Measurements from ENCODE around the gene DBT.

The DBT gene

GRCh38 chr1:100249537-100250257, at the start of gene DBT:
TSS of gene DBT (minus strand) at chr1:100249834. CDS start at chr1:100249820, 14 bp downstream.
- peak; percentile 65 for TF ChIP-seq GATA2 (IDR thresholded peaks at IDR 0.05; ENCODE audit: low read depth, low read length)
- TF ChIP-seq GATA3 (IDR thresholded peaks at IDR 0.05; ENCODE audit: low read depth, low read length), result no peak

GRCh38 chr1:100298512-100298911, 48.9 kb upstream of the DBT start:
- TF ChIP-seq GATA2 (IDR thresholded peaks at IDR 0.05; ENCODE audit: low read depth, low read length), result no peak
- TF ChIP-seq GATA3 (IDR thresholded peaks at IDR 0.05; ENCODE audit: low read depth, low read length), result no peak

GRCh38 chr1:100296140-100296539, 46.5 kb upstream of the DBT start:
- TF ChIP-seq GATA2 (IDR thresholded peaks at IDR 0.05; ENCODE audit: low read depth, low read length), result no peak
- no peak for TF ChIP-seq GATA3 (IDR thresholded peaks at IDR 0.05; ENCODE audit: low read depth, low read length)

- TF ChIP-seq GATA3 (IDR thresholded peaks at IDR 0.05; ENCODE audit: low read depth, low read length), result no peak
- no peak for TF ChIP-seq GATA2 (IDR thresholded peaks at IDR 0.05; ENCODE audit: low read depth, low read length)
Observed at GRCh38 chr1:100292711-100293110, 43.1 kb upstream of the DBT start.

GRCh38 chr1:100290291-100290690, 40.7 kb upstream of the DBT start:
- TF ChIP-seq GATA2 (IDR thresholded peaks at IDR 0.05; ENCODE audit: low read depth, low read length) (no peak), GATA3 (IDR thresholded peaks at IDR 0.05; ENCODE audit: low read depth, low read length) (no peak)

GRCh38 chr1:100287162-100287561, 37.5 kb upstream of the DBT start:
- no peak for TF ChIP-seq GATA2 (IDR thresholded peaks at IDR 0.05; ENCODE audit: low read depth, low read length)

GRCh38 chr1:100284591-100284990, 35.0 kb upstream of the DBT start:
- TF ChIP-seq GATA3 (IDR thresholded peaks at IDR 0.05; ENCODE audit: low read depth, low read length) (no peak), GATA2 (IDR thresholded peaks at IDR 0.05; ENCODE audit: low read depth, low read length) (no peak)

- TF ChIP-seq GATA3 (IDR thresholded peaks at IDR 0.05; ENCODE audit: low read depth, low read length), result no peak
- TF ChIP-seq GATA2 (IDR thresholded peaks at IDR 0.05; ENCODE audit: low read depth, low read length), result no peak
Observed at GRCh38 chr1:100279954-100280682, 30.5 kb upstream of the DBT start.

- no peak for TF ChIP-seq GATA2 (IDR thresholded peaks at IDR 0.05; ENCODE audit: low read depth, low read length)
- TF ChIP-seq GATA3 (IDR thresholded peaks at IDR 0.05; ENCODE audit: low read depth, low read length), result no peak
Observed at GRCh38 chr1:100279358-100279923, 29.8 kb upstream of the DBT start.

- no peak for TF ChIP-seq GATA3 (IDR thresholded peaks at IDR 0.05; ENCODE audit: low read depth, low read length)
Observed at GRCh38 chr1:100277866-100278265, 28.2 kb upstream of the DBT start.

- TF ChIP-seq GATA3 (IDR thresholded peaks at IDR 0.05; ENCODE audit: low read depth, low read length), result no peak
- TF ChIP-seq GATA2 (IDR thresholded peaks at IDR 0.05; ENCODE audit: low read depth, low read length), result no peak
Observed at GRCh38 chr1:100268202-100268601, 18.6 kb upstream of the DBT start.

GRCh38 chr1:100267284-100267683, 17.6 kb upstream of the DBT start:
- TF ChIP-seq GATA2 (IDR thresholded peaks at IDR 0.05; ENCODE audit: low read depth, low read length), result no peak
- no peak for TF ChIP-seq GATA3 (IDR thresholded peaks at IDR 0.05; ENCODE audit: low read depth, low read length)

- no peak for TF ChIP-seq GATA3 (IDR thresholded peaks at IDR 0.05; ENCODE audit: low read depth, low read length)
- TF ChIP-seq GATA2 (IDR thresholded peaks at IDR 0.05; ENCODE audit: low read depth, low read length), result no peak
Observed at GRCh38 chr1:100266741-100267140, 17.1 kb upstream of the DBT start.

GRCh38 chr1:100265931-100266740, 16.5 kb upstream of the DBT start, which contains the start of gene RTCA:
TSS of gene RTCA (plus strand) at chr1:100266216. CDS start at chr1:100266376, 160 bp downstream.
- TF ChIP-seq GATA2 (IDR thresholded peaks at IDR 0.05; ENCODE audit: low read depth, low read length) (no peak), GATA3 (IDR thresholded peaks at IDR 0.05; ENCODE audit: low read depth, low read length) (no peak)

Measured in SH-SY5Y (cell line).